Measurements from ENCODE around the gene CACNA1B. TPM values are rescaled to one million over a fixed set of nuclear protein-coding genes. Genes with fewer than 3 reads are reported as not detected.

Gene CACNA1B
- total and polyA plus RNA-seq, 9 of the 15 experiments (the other 6 are each of a cell fraction or from before 2014, with no cell fraction given) = 0.01 to 0.04 TPM; not detected in 7

- TF ChIP-seq TEAD1 (CRISPR knock-in tag; IDR thresholded peaks at IDR 0.05) (peak in 1 of 2 experiments; percentile 70; a peak in 1 of 4 replicates), REST (IDR thresholded peaks at IDR 0.05; ENCODE audit: borderline replicate concordance) (peak; percentile 99), REST (CRISPR knock-in tag; IDR thresholded peaks at IDR 0.05; ENCODE audit: low read depth) (peak; percentile 97), STAG1 (CRISPR knock-in tag; IDR thresholded peaks at IDR 0.05; ENCODE audit: borderline replicate concordance) (peak; percentile 28; the same call in 1 of the 2 replicates), ZNF699 (CRISPR knock-in tag; IDR thresholded peaks at IDR 0.05; ENCODE audit: insufficient replicate concordance) (no peak), ZNF263 (CRISPR knock-in tag; IDR thresholded peaks at IDR 0.05; ENCODE audit: borderline replicate concordance) (no peak), HEY1 (CRISPR knock-in tag; IDR thresholded peaks at IDR 0.05; ENCODE audit: borderline replicate concordance) (no peak), RBBP5 (IDR thresholded peaks at IDR 0.05; ENCODE audit: borderline replicate concordance, insufficient read depth, low read length, poor library complexity, severe bottlenecking) (no peak), SAFB2 (IDR thresholded peaks at IDR 0.05; ENCODE audit: borderline replicate concordance, low read depth, low read length, severe bottlenecking) (no peak), ZNF780A (CRISPR knock-in tag; IDR thresholded peaks at IDR 0.05) (no peak)
- TF ChIP-seq, protein P1, sequence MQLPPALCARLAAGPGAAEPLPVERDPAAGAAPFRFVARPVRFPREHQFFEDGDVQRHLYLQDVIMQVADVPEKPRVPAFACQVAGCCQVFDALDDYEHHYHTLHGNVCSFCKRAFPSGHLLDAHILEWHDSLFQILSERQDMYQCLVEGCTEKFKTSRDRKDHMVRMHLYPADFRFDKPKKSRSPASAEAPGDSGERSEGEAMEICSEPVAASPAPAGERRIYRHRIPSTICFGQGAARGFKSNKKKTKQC (CRISPR knock-in tag; IDR thresholded peaks at IDR 0.05) = peak; percentile 74; the same call in 1 of the 2 replicates
Measured at GRCh38 chr9:137878146-137878941, 762 bp downstream of the CACNA1B start (continued).
